Tibial artery (tissue), 4 donors: ENCODE data around the gene CD300LG.

Experiments used
- DNase-seq, 2 donors: peaks; one replicate each; pipeline ENCODE4 v3.0.0-alpha.2; 2019
- H3K27ac ChIP-seq, 2 donors: fragments of 200-600 bp; sonication (generic) in 1 of 2; 1 replicate in 1 of 2; 2 replicates in 1 of 2; pipeline ENCODE4 v1.5.1; 2018 to 2019; ENCODE audit warnings: mild to moderate bottlenecking in 1 of 2
- H3K27me3 ChIP-seq, 2 donors: fragments of 200-600 bp; sonication (generic) in 1 of 2; one replicate each; pipeline versions ENCODE4 v1.5.1 to v1.6.0; 2016 to 2019
- H3K36me3 ChIP-seq, 3 donors: fragments of 200-600 bp; sonication (generic) in 2 of 3; one replicate each; pipeline ENCODE4 v1.5.1; 2016 to 2019; ENCODE audit warnings: mild to moderate bottlenecking in 2 of 3
- H3K4me1 ChIP-seq, 4 donors: fragments of 200-600 bp; sonication (generic) in 2 of 4; 1 replicate in 3 of 4; 2 replicates in 1 of 4; pipeline ENCODE4 v1.5.1; 2016 to 2019
- H3K4me3 ChIP-seq, 2 donors: fragments of 200-600 bp; sonication (generic) in 1 of 2; 1 replicate in 1 of 2; 2 replicates in 1 of 2; pipeline ENCODE4 v1.5.1; 2018 to 2019; ENCODE audit warnings: mild to moderate bottlenecking in 2 of 2
- H3K9me3 ChIP-seq, 3 donors: fragments of 200-600 bp; sonication (generic) in 1 of 3; one replicate each; pipeline ENCODE4 v1.5.1; 2016 to 2019
- intact Hi-C: fragments of 100-400 bp; cut with DNase I; formaldehyde crosslinking; loops from one replicate; pipeline ENCODE4 v1.15.0; 2023; ENCODE audit warnings: low total_unique reads
- TF ChIP-seq, protein P1 (sequence below), 2 experiments: fragments of 200-600 bp in 1 of 2; fragments of 450-650 bp in 1 of 2; IDR thresholded peaks; one replicate each; pipeline ENCODE4 v1.5.1; 2017 to 2019; ENCODE audit warnings: antibody characterized with exemption in 2 of 2, mild to moderate bottlenecking in 1 of 2, moderate library complexity in 1 of 2

CD300LG gene

DNA sequence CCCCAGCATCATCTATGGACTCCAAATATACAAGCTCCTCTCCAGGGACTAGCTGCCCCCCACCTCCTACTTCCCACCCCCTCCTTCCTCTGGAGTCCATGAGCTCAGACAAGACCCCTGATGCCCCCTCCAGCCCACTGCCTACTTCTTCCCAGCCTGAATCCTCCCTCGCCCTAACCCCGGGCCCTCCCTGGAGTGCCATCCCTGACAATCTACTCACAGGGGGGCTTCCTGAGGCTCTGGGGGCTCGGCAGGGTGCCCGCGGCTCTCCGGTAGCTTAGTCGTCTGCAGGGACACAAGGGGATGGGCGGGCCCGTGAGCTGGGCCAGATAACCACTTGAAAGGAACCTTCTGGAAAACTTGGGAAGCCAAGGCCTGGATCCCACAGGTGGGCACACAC lies 29.1 kb upstream of the CD300LG start:
- Histone ChIP-seq H3K4me1 (peaks cover 0 to 6% (median 0%) of the 10 kb centered on the region in 4 donors), H3K27me3 (no peaks in the 10 kb centered on the region), H3K27ac (no peak overlapping the region), H3K4me3 (no peak overlapping the region), H3K9me3 (no peaks in the 10 kb centered on the region), H3K36me3 (peaks cover 1 to 59% (median 38%) of the 10 kb centered on the region in 3 donors)
- TF ChIP-seq, protein P1, sequence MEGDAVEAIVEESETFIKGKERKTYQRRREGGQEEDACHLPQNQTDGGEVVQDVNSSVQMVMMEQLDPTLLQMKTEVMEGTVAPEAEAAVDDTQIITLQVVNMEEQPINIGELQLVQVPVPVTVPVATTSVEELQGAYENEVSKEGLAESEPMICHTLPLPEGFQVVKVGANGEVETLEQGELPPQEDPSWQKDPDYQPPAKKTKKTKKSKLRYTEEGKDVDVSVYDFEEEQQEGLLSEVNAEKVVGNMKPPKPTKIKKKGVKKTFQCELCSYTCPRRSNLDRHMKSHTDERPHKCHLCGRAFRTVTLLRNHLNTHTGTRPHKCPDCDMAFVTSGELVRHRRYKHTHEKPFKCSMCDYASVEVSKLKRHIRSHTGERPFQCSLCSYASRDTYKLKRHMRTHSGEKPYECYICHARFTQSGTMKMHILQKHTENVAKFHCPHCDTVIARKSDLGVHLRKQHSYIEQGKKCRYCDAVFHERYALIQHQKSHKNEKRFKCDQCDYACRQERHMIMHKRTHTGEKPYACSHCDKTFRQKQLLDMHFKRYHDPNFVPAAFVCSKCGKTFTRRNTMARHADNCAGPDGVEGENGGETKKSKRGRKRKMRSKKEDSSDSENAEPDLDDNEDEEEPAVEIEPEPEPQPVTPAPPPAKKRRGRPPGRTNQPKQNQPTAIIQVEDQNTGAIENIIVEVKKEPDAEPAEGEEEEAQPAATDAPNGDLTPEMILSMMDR (IDR thresholded peaks at IDR 0.05), result no peak
- DNase-seq, result no peak
- intact Hi-C loops, result no loop called here

DNA sequence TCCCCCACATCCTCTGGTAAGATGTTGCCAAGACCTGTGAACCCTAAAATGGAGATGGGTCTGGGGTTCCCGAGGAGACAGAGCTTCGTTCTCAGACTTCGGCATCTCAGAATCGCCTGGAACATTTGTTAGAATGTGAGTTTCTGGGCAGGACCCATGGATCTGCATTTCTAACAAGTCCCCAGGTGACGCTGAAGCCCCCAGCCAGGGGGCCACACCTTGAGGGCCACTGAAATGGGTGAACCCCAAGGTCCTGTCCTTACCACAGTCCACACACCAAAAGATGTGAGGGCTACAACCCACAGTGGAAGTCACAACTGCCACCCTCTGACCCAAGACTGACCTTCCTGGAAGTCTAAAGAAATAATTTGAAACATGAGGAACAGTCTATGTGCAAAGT lies 28.0 kb upstream of the CD300LG start:
- H3K27me3 ChIP-seq, result no peaks in the 10 kb centered on the region
- TF ChIP-seq, protein P1 (IDR thresholded peaks at IDR 0.05), result no peak
- no peak overlapping the region for H3K4me3 ChIP-seq
- no peak overlapping the region for H3K27ac ChIP-seq
- no peaks in the 10 kb centered on the region for H3K9me3 ChIP-seq
- no peak for DNase-seq
- H3K4me1 ChIP-seq, result peaks cover 0 to 6% (median 0%) of the 10 kb centered on the region in 4 donors
- peaks cover 0 to 56% (median 26%) of the 10 kb centered on the region in 3 donors for H3K36me3 ChIP-seq
- intact Hi-C loops, result no loop called here

DNA sequence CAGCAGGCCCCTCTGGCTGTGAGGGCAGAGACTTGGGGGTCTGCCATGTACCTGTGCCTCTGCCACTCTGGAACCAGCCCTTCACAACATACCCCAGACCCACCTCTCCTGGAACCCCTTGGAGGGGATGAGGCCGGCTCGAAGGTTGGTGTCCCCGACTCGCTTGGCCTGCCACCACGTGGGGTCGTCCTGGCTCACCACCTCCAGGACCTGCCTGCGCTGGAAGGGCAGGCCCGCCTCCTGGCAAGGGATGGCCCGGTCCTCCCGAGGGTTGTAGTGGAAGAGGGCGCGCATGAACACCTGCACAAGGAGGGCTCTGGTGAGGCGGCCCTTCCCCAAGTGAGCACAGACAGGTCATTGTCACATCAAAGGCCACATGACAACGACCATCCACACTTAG lies 26.2 kb upstream of the CD300LG start:
- Histone ChIP-seq H3K27ac (no peak overlapping the region), H3K4me3 (no peak overlapping the region), H3K27me3 (no peaks in the 10 kb centered on the region), H3K9me3 (no peaks in the 10 kb centered on the region), H3K4me1 (no peaks in the 10 kb centered on the region), H3K36me3 (peaks cover 0 to 52% (median 26%) of the 10 kb centered on the region in 3 donors)
- TF ChIP-seq, protein P1 (IDR thresholded peaks at IDR 0.05), result no peak
- no peak for DNase-seq
- intact Hi-C loops, result no loop called here

DNA sequence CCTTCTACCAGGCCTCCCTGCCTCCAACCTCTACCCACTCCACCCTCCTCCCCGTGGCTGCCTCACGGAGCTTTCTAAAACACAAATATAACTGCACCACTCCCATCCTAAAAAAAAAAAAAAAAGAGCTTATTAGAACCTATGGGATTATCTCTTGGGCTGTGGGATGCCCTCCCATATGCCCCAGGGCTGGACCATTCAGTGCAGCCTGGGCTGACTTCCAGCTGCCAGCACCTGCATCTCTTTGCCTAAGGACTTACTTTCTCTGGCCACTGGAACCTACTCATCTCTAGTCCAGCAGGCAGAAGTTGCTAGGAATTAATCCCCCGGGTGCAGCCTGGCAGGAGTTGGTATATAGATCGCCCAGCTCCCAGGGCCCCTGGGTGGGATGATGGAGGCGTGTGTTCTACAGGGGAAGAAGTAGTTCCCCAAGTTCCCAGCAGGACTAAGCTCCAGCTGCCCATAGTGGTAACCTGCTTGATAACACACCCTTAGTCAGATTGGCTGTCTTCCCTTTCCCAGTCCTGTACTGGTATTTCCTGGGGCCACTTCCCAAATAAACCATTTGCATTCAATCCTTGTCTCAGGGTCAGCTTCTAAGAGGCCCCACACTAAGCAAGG lies 24.3 kb upstream of the CD300LG start:
- Histone ChIP-seq H3K4me3 (no peak overlapping the region), H3K27me3 (no peaks in the 10 kb centered on the region), H3K9me3 (no peaks in the 10 kb centered on the region), H3K27ac (no peak overlapping the region), H3K36me3 (peaks cover 4 to 58% (median 17%) of the 10 kb centered on the region in 3 donors), H3K4me1 (no peaks in the 10 kb centered on the region)
- intact Hi-C loops, result no loop called here
- DNase-seq, result no peak
- TF ChIP-seq, protein P1 (IDR thresholded peaks at IDR 0.05), result no peak

DNA sequence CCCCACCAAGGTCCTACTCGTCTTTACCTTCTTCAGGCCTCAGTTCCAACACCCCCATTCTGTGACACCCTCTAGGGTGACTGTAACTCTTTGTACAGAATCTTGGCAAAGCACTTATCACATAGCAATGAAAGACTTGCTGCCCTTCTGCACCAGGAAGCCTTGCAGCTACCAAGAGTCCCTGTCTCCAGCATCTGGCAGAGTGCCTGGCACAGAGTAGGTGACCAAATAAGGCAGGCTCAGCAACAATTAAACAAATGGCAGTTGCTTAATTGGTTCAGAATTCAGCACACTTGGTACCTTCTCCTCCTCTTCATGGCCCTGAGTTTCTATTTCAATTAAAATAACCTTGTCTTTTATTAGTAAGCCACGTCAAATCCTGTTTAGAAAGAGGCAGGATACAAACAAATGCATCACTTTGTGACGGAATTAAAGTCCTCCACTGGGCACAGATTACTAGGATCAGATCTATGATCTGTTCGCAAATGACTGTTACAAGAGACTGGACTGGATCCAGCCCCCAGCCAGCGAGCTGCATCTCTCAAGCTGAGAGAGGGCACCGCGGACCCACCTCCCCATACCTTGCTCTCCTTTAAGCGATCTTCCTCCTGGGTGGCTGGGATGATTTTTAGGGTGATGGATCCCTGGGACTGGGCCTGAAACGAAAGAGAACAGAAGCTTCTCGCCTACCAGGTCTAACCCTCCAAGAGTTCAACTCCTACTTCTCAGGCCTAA lies 23.5 kb upstream of the CD300LG start:
- Histone ChIP-seq H3K27me3 (no peaks in the 10 kb centered on the region), H3K4me3 (no peak overlapping the region), H3K36me3 (peaks cover 5 to 66% (median 25%) of the 10 kb centered on the region in 3 donors), H3K27ac (no peak overlapping the region), H3K4me1 (no peaks in the 10 kb centered on the region), H3K9me3 (no peaks in the 10 kb centered on the region)
- intact Hi-C loops, result no loop called here
- no peak for DNase-seq
- TF ChIP-seq, protein P1 (IDR thresholded peaks at IDR 0.05), result no peak
